Right ventricle myocardium superior (tissue), 1 donor: ENCODE results near the gene FRY. TPM values are rescaled to one million over a fixed set of nuclear protein-coding genes. Genes with fewer than 3 reads are reported as not detected.

Experiments
- ATAC-seq: fragments of 200-7000 bp; cut with Tn5 transposase; one replicate; pipeline ENCODE4 v1.9.1; 2020; ENCODE audit warnings: mild to moderate bottlenecking; ENCODE audit not compliant: poor library complexity
- DNase-seq: peaks from one replicate; pipeline ENCODE4 v3.0.0-alpha.2; 2020
- intact Hi-C: fragments of 100-400 bp; cut with DNase I; formaldehyde crosslinking; loops from one replicate; pipeline ENCODE4 v1.11.2; 2022
- total RNA-seq: library from RNA; stranded (reverse); fragmentation: NEBNext Ultra II Directional; extraction: Animal tissue kit (Norgen Biotek cat#: 25700); gene quantifications from one replicate; pipeline ENCODE4 v1.2.1, GENCODE V29; 2021
- donor health status: DM: no; HTN: yes; CAD: no; lungs with severe emphysema.

Gene FRY
- total RNA-seq, 1 donor from 2014 or later, result 137 TPM

- intact Hi-C loops, result no loop called here
- ATAC-seq (no peak), DNase-seq (no peak)
Observed at GRCh38 chr13:32178763-32179162, 147.2 kb downstream of the FRY start.

GRCh38 chr13:32179708-32180107 lies 148.1 kb downstream of the FRY start:
- intact Hi-C loops, result no loop called here
- DNase-seq (no peak), ATAC-seq (no peak)

- intact Hi-C loops, result no loop called here
- ATAC-seq (no peak), DNase-seq (no peak)
Observed at GRCh38 chr13:32187651-32188050, 156.1 kb downstream of the FRY start.

GRCh38 chr13:32191452-32191998 lies 160.0 kb downstream of the FRY start:
- DNase-seq (no peak), ATAC-seq (no peak)
- intact Hi-C loops, result no loop called here

GRCh38 chr13:32195713-32196112 lies 164.1 kb downstream of the FRY start:
- ATAC-seq, result no peak
- no peak for DNase-seq
- intact Hi-C loops, result no loop called here

- no peak for DNase-seq
- intact Hi-C loops, result no loop called here
Observed at GRCh38 chr13:32199168-32199567, 167.6 kb downstream of the FRY start.

GRCh38 chr13:32200741-32201140 lies 169.2 kb downstream of the FRY start:
- intact Hi-C loops, result no loop called here
- no peak for ATAC-seq
- no peak for DNase-seq

More at GRCh38 chr13:32199168-32199567, 167.6 kb downstream of the FRY start:
- no peak for ATAC-seq

- DNase-seq (no peak), ATAC-seq (no peak)
- intact Hi-C loops, result no loop called here
Observed at GRCh38 chr13:32201809-32202208, 170.2 kb downstream of the FRY start.

- DNase-seq, result no peak
- ATAC-seq, result no peak
- intact Hi-C loops, result no loop called here
Observed at GRCh38 chr13:32202268-32202667, 170.7 kb downstream of the FRY start.

- no peak for DNase-seq
- ATAC-seq, result no peak
- intact Hi-C loops, result no loop called here
Observed at GRCh38 chr13:32203221-32203620, 171.6 kb downstream of the FRY start.

- peak; percentile 78 for ATAC-seq
- no peak for DNase-seq
- intact Hi-C loops, result no loop called here
Observed at GRCh38 chr13:32203736-32204135, 172.2 kb downstream of the FRY start.

GRCh38 chr13:32205431-32206096 lies 174.0 kb downstream of the FRY start:
- ATAC-seq (peak; percentile 1), DNase-seq (no peak)
- intact Hi-C loops, result no loop called here

GRCh38 chr13:32206097-32206740 lies 174.6 kb downstream of the FRY start:
- no peak for ATAC-seq
- DNase-seq, result no peak
- intact Hi-C loops, result no loop called here

- intact Hi-C loops, result no loop called here
- ATAC-seq, result no peak
- no peak for DNase-seq
Observed at GRCh38 chr13:32208860-32209259, 177.3 kb downstream of the FRY start.

- intact Hi-C loops, result no loop called here
- DNase-seq, result no peak
- peak; percentile 79 for ATAC-seq
Observed at GRCh38 chr13:32209652-32210051, 178.1 kb downstream of the FRY start.

- intact Hi-C loops, result no loop called here
- DNase-seq (no peak), ATAC-seq (no peak)
Observed at GRCh38 chr13:32210101-32210500, 178.5 kb downstream of the FRY start.

GRCh38 chr13:32211813-32212212 lies 180.2 kb downstream of the FRY start:
- DNase-seq (no peak), ATAC-seq (peak; percentile 72)
- intact Hi-C loops, result no loop called here

GRCh38 chr13:32212421-32212820 lies 180.8 kb downstream of the FRY start:
- ATAC-seq, result no peak
- intact Hi-C loops, result no loop called here
- no peak for DNase-seq

- DNase-seq, result no peak
- no peak for ATAC-seq
- intact Hi-C loops, result no loop called here
Observed at GRCh38 chr13:32213626-32214025, 182.1 kb downstream of the FRY start.

- DNase-seq (no peak), ATAC-seq (no peak)
- intact Hi-C loops, result no loop called here
Observed at GRCh38 chr13:32214071-32214470, 182.5 kb downstream of the FRY start.
